HG03439 (cell line): ENCODE data around the gene GLOD5.
"Not testable (repeated sequence)": the region's sequence is repeated elsewhere in the genome, so short reads cannot be mapped to it uniquely, and the experiment has no call there.

Experiments
- ATAC-seq: cut with Tn5 transposase; IDR thresholded peaks from one replicate; pipeline ENCODE4 v1.9.1; 2021; ENCODE audit warnings: mild to moderate bottlenecking, moderate library complexity; ENCODE audit not compliant: unreplicated experiment

GLOD5 gene

DNA sequence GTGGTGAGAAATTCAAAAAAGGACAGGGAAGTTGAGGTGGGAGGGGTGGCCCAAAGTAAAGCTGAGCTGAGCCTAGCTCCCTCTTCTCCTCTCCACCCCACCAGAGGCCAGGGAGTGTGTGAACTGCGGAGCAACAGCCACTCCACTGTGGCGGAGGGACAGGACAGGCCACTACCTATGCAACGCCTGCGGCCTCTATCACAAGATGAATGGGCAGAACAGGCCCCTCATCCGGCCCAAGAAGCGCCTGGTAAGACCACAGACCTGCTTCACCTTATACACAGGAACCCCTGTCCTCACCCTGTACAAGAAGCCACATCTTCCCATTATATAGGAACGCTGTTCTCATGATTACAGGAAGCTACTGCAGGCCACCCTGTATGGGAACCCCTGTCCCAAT lies 30.7 kb downstream of the GLOD5 start:
- ATAC-seq: no peak

DNA sequence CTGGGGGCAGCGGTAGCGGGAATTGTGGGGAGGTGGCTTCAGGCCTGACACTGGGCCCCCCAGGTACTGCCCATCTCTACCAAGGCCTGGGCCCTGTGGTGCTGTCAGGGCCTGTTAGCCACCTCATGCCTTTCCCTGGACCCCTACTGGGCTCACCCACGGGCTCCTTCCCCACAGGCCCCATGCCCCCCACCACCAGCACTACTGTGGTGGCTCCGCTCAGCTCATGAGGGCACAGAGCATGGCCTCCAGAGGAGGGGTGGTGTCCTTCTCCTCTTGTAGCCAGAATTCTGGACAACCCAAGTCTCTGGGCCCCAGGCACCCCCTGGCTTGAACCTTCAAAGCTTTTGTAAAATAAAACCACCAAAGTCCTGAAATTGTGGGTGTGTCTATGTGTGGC lies 32.4 kb downstream of the GLOD5 start:
- no peak for ATAC-seq

DNA sequence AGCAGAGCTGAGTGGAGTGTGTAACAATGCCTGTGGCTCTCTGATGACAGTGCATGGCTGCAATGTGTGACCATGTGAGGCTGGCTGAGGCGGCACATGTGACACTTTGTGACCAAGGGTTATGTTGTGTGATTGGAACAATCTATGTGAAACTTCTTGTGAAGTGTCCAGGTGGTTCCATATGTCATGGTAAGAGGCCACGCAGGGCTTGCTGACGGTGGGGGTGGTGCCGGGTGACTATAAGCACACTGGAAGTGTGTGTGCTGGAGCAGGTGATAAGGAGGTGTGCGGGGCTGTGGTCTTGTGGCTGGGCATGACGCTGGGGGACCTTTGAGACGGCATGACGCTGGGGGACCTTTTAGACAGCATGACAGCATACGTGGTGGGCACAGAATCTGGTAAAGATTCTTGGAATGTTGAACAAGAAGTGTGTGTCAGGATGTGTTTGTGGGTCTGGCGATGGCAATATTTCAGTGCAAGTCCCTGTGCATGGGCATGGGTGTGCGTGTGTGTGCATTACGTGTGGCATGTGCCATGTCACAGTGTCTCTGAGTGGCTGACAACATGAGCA lies 32.9 kb downstream of the GLOD5 start:
- ATAC-seq: no peak

DNA sequence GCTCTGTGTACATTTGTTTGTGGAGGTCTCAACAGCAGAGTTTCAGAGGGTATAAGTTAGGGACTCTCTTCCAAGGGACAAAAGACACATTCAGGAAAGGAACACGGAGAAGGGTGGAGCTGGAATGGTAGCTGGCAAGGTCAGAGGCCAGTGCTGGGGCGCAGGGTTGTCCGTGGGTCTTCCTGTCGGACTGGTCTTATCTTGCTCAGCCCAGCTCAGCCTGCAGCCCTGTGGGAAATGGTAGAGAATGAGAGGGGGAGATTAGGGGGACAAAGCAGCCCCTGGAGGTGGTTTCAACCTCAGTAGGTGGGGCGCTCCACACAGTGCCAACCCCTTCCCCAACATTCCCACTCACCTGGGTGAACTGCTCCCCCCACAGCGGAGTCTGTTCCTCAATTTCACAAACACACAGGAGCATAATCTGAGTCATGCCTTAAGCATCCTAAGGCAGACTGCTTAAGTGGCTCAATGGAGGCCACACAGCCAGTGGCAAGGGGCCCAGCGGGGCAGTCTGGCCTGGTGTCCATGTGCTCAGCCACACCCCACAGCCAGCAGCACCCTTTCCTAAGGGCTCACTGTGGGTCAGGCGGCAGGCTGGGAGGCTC lies 33.5 kb downstream of the GLOD5 start:
- ATAC-seq: no peak

DNA sequence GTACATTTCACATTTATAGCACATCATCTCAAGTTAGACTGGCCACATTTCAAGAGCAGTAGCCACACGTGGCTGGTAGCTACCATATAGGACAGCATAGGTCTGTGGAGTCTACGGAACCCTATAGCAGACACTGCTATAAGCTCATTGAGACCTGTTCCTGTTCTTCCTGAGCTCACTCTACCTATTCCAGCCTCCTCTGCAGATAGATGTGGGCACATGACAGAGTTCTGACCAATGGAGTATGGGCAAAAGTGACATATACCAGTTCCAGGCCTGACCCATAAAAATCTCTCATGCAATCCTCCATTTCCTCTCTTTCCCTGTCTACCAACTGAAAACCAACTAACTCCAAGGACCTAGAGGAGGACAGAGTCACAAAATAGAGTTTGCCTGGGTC lies 36.8 kb downstream of the GLOD5 start:
- ATAC-seq: no peak

DNA sequence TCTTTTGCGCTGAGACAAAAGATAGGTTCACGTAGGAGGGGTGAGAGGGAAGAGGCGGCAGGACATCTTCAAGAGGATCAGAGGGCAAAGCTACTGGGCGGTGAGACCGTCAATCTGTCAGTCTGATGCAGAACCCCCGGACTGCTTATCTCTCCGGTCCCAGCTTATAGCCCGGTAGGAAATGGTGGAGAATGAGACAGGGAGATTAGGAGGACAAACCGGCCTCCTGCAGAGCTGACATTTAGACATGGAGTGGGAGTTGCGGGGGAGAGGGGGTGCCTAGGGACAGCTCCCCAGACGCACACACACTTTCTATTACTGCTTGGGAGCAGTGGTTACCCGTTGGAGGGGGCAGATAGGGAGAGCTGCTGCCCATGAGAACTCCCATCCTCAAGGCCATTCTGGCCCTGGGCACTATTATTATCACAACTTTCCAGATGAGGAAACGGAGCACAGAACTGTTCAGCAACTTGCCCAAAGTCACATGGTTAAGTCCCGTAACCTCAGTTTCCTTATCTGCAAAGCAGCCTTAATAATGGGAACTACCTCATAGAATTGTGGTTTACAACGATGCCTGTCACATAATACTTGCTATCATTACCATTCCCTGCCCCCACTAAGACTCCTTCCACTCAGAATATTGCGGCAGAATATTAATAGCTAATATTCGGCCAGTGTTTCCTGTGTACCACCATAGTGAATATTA lies 39.2 kb downstream of the GLOD5 start:
- no peak for ATAC-seq

DNA sequence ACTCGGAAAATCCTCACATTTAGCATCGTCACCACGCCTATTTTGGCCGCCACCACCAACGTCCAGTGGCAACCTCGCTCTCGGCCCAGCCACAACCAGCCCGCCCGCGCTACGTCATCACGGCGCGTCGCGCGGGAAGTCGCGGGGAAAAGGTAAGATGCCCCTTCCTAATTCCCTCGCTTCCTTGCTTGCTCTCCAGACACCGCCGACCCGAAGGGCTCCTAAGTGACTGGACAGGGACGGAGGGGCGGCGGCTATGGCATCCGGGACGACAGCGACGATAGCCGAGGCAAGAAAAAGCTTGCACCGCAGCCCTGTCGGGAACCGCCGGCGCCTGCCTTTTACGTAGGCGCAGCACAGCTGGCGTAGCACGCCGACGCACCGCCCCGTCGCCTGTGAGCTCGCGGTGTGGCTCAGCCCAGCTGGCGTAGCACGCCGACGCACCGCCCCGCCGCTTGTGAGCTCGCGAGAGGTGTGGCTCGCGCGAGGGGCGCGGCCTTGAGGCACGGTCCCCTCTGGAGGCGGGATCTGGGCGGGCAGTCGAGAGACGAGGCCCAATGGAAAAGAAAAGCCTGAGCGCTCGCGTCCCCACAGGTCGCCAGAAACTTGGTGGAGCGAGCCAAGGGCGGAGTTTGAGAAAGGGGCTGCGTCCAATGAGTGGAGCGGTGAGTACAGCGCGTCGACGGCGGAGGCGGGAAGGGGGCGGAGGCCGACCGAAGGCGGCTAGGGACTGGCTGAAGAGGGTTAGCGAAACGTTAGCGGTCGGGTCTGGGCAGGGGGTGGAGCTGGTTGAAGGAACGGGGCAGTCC lies 39.9 kb downstream of the GLOD5 start, which contains the start of gene HDAC6:
TSS of gene HDAC6 (plus strand) at position 788 of the 809 bp plus-strand sequence. CDS start 626 bp downstream, outside the sequence.
- ATAC-seq: peak; percentile 88

DNA sequence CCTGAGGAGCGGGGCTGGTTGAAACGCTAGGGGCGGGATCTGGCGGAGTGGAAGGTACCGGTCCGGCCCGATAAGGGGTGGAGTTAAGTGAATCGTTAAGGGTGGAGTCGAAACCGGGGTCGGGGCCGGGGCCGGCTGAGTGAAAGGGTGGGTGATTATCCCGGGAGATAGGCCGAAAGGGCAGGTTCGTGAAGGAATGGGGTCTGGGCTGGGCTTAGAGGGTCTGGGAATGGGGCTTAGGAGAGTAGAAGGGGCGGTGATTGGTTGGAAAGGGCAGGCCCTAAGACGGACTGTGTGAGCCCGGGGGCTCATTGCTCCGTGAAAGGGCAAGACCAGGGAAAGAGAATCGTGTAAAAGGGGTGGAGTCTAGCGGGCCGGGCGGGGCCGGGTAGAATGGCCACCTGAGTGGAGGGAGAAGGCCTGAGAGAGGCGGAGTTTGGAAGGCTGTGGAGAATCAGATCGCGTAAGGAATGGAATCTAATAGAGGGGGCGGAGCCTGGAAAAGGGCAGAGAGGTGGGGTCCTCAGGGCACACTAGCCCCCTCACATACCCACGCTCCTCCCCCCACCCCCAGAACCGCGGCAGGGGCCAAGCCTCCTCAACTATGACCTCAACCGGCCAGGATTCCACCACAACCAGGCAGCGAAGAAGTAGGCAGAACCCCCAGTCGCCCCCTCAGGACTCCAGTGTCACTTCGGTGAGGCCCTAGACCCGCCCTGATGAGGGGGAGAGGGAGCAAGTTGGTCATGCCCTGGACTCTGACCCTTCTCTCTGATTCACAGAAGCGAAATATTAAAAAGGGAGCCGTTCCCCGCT lies 40.8 kb downstream of the GLOD5 start:
- ATAC-seq: peak; percentile 39

DNA sequence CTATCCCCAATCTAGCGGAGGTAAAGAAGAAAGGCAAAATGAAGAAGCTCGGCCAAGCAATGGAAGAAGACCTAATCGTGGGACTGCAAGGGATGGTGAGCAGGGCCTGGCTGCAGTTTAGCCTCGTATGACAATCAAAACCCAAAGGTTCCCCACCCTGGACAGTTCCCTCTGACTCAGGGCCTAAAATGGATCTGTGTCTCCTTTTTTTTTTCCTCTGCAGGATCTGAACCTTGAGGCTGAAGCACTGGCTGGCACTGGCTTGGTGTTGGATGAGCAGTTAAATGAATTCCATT lies 41.3 kb downstream of the GLOD5 start:
- no peak for ATAC-seq

DNA sequence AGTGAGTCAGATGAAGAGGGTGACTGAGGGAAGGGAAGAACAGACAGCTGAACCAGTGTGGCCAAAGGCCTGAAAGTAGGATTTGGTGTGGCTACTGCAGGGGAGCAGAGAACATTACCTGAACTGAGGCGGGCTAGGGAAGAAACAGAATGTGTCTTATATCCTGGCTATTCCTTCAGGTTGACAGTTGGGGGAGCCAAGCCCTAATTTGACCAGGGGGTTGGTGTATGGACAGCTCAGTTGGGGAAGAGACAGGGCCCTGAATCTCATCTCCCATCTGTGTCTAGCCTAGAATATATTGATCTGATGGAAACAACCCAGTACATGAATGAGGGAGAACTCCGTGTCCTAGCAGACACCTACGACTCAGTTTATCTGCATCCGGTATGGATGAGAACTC lies 44.5 kb downstream of the GLOD5 start:
- no peak for ATAC-seq

DNA sequence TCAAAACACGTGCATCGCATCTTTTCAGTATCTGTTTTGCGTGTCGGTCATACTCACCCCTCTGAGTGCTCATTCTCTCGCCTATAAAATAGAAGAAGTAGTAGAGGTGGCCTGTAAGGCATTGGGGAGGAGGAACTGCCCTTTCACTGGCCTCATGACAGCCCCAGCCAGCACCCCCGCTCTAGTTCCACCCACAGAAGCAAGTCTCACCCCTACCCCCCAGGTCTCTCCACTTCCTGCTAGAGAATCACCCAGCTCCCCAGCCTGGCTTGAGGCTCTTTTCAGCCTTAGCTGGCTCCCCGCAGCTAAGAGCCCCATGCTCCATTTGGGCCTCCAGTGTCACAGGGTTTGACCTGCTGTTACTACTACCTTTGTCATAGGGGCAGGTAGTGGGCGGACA lies 52.1 kb downstream of the GLOD5 start:
- no peak for ATAC-seq

DNA sequence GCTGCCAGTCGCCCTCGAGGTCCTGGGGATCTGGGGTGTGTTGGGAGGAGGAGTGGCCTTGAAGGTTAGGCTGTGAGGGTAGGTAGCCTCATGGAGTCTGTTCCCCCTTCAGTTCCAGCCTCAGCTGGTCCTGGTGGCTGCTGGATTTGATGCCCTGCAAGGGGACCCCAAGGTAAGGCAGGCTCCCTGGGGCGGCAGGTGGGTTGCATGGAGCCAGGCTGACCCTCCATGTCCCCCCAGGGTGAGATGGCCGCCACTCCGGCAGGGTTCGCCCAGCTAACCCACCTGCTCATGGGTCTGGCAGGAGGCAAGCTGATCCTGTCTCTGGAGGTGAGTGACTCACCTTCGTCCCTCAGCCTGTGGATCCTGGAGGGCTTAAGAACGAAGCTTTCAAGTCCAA lies 53.2 kb downstream of the GLOD5 start:
- ATAC-seq: no peak

DNA sequence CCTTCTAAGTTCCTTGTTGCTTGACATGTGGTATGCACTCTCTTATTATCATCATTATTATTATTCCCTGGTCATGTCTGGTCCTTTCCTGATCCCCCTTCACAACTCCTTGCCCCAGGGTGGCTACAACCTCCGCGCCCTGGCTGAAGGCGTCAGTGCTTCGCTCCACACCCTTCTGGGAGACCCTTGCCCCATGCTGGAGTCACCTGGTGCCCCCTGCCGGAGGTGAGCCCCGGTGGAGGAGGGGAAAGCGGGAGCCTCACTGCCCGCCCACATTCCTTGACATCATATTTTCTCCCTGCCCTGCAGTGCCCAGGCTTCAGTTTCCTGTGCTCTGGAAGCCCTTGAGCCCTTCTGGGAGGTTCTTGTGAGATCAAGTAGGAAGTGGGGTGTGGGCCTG lies 53.7 kb downstream of the GLOD5 start:
- no peak for ATAC-seq

DNA sequence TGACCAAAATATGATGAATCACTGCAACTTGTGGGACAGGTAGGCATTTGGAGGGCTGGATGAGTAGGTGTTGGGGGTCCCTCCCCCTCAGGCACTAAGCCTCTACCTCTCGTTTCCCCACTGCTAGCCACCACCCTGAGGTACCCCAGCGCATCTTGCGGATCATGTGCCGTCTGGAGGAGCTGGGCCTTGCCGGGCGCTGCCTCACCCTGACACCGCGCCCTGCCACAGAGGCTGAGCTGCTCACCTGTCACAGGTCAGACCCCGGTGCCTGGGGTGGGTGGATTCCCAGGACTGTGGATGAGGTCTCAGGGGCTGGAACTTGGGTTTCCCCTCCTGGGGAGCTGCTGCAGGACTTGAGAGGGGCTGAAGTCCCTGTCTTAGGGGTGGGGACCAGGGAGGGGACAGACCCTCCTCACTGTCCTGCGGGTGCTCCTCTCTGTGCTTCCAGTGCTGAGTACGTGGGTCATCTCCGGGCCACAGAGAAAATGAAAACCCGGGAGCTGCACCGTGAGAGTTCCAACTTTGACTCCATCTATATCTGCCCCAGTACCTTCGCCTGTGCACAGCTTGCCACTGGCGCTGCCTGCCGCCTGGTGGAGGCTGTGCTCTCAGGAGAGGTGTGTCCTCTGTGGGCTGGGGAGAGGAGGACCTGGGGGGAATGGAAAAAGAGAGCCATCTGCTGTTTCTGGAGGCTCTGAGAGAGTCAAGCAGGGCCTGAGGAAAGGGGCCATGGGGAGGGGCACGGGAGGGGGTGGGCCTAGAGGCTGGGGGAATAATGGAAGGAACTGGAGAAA lies 54.7 kb downstream of the GLOD5 start:
- no peak for ATAC-seq

DNA sequence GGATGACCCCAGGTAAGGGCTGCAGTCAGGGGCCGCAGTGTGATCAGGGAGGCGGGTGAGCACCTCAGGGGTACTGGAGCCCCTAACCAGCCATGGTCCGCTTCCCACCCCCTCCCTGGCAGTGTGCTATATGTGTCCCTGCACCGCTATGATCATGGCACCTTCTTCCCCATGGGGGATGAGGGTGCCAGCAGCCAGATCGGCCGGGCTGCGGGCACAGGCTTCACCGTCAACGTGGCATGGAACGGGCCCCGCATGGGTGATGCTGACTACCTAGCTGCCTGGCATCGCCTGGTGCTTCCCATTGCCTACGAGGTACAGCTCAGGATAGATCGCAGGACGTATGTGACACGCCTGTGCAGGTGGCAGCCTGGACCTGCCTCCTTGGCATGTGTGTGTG lies 56.6 kb downstream of the GLOD5 start:
- ATAC-seq: no peak

DNA sequence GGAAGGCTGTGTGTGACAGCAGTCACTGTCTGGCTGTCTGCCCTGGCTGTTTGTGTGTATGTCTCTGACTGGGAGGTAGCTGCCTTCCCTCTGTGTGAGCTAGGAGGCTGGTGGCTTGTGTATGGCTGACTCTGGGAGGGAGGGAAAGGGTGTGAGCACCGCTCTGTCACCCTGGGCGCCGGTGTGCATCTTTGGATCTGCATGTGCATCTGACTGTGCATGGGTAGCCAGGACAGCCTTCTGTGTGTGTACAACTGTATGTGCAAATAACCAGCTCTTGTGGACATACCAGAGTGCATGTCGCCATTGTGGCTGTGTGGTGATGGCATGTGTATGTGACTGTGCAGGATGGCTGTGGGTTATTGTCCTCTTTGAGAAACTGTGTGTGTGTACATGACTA lies 57.3 kb downstream of the GLOD5 start:
- ATAC-seq: no peak

DNA sequence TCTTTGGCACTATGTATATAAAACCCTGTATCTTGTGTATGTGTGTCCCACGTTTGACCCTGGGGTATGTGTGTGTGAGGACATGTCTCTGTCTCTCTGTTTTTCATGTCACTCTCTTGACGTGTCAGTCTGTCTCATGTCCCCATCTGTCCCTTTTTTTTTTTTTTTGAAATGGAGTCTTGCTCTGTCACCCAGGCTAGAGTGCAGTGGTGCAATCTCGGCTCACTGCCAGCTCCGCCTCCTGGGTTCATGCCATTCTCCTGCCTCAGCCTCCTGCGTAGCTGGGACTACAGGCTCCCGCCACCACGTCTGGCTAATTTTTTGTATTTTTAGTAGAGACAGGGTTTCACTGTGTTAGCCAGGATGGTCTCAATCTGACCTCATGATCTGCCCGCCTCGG lies 57.8 kb downstream of the GLOD5 start:
- not testable (repeated sequence) for ATAC-seq

DNA sequence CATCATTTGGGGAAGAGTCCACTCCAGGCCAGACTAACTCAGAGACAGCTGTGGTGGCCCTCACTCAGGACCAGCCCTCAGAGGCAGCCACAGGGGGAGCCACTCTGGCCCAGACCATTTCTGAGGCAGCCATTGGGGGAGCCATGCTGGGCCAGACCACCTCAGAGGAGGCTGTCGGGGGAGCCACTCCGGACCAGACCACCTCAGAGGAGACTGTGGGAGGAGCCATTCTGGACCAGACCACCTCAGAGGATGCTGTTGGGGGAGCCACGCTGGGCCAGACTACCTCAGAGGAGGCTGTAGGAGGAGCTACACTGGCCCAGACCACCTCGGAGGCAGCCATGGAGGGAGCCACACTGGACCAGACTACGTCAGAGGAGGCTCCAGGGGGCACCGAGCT lies 61.5 kb downstream of the GLOD5 start:
- ATAC-seq: no peak
